Astrocyte of the spinal cord (primary cell): ENCODE results near the gene GRB7.
"Not testable (repeated sequence)": the region's sequence is repeated elsewhere in the genome, so short reads cannot be mapped to it uniquely, and the experiment has no call there.

Experiments
- DNase-seq: peaks from one replicate; pipeline ENCODE4 v3.0.0; 2011; ENCODE audit warnings: low read depth, low spot score
- H3K4me3 ChIP-seq: 2 replicates; pipeline ENCODE4 v1.5.1; 2011; ENCODE audit warnings: low read depth, mild to moderate bottlenecking, low read length, moderate library complexity
- CTCF ChIP-seq: IDR thresholded peaks from 2 replicates; pipeline ENCODE4 v1.5.1; 2012; ENCODE audit warnings: low read depth, mild to moderate bottlenecking, low read length, inconsistent platforms
- in situ Hi-C: cut with HindIII; loops from 2 replicates; pipeline ENCODE4 v1.10.0; 2017; ENCODE audit warnings: low sequenced_read_pairs

The GRB7 gene

GRCh38 chr17:39724731-39725130 lies 13.0 kb upstream of the GRB7 start:
- no peak for TF ChIP-seq CTCF
- no peak for DNase-seq
- in situ Hi-C loops: no loop called here
- no peak overlapping the region for H3K4me3 ChIP-seq

GRCh38 chr17:39725923-39726322 lies 11.8 kb upstream of the GRB7 start:
- in situ Hi-C loops, H3K4me3 ChIP-seq, DNase-seq: not testable (repeated sequence)

- no peak for TF ChIP-seq CTCF
- H3K4me3 ChIP-seq: no peak overlapping the region
- no peak for DNase-seq
- in situ Hi-C loops: no loop called here
Measured at GRCh38 chr17:39726617-39727016, 11.1 kb upstream of the GRB7 start.

- no peak for DNase-seq
- in situ Hi-C loops: no loop called here
- no peak for TF ChIP-seq CTCF
- no peak overlapping the region for H3K4me3 ChIP-seq
Measured at GRCh38 chr17:39727556-39727955, 10.2 kb upstream of the GRB7 start.

GRCh38 chr17:39729280-39729851 lies 8.4 kb upstream of the GRB7 start:
- DNase-seq: no peak
- no peak for TF ChIP-seq CTCF
- peak overlapping the region; percentile 76 for H3K4me3 ChIP-seq
- in situ Hi-C loops: no loop called here

- DNase-seq: peak; percentile 77
- in situ Hi-C loops: no loop called here
- H3K4me3 ChIP-seq: peak within 1 kb of the TSS; percentile 76
- TF ChIP-seq CTCF: peak; percentile 75
Measured at GRCh38 chr17:39730095-39730921, 7.4 kb upstream of the GRB7 start, which contains the start of gene MIEN1. Gene MIEN1 (minus strand): TSS chr17:39730532. CDS start chr17:39730495, 37 bp downstream.

GRCh38 chr17:39732586-39732985 lies 5.2 kb upstream of the GRB7 start:
- TF ChIP-seq CTCF: no peak
- no peak for DNase-seq
- in situ Hi-C loops: no loop called here
- H3K4me3 ChIP-seq: no peak overlapping the region
